Medulla oblongata (tissue), 1 donor: ENCODE data around the gene ATOX1.

Source experiments
- DNase-seq: peaks from one replicate; pipeline ENCODE4 v3.0.0-alpha.2; 2015; ENCODE audit errors: extremely low spot score

Gene ATOX1

GRCh38 chr5:151697452-151697851 lies 61.0 kb downstream of the ATOX1 start:
- no peak for DNase-seq

- no peak for DNase-seq
Measured at GRCh38 chr5:151696470-151697061, 61.9 kb downstream of the ATOX1 start.

- DNase-seq, result no peak
Measured at GRCh38 chr5:151695464-151695863, 63.0 kb downstream of the ATOX1 start.

GRCh38 chr5:151694035-151694485 lies 64.4 kb downstream of the ATOX1 start:
- peak; percentile 92 for DNase-seq
